AG20443 (cell line): ENCODE measurements around the gene MEI4.
"Not testable (repeated sequence)": the region's sequence is repeated elsewhere in the genome, so short reads cannot be mapped to it uniquely, and the experiment has no call there.

Source experiments
- DNase-seq: peaks from one replicate; pipeline ENCODE4 v3.0.0; 2012; ENCODE audit warnings: low spot score, mixed read lengths

The MEI4 gene

GRCh38 chr6:77652739-77653138 lies at the start of gene MEI4:
MEI4 (plus strand) TSS chr6:77653039; CDS start chr6:77690672, 37,633 bp downstream.
- DNase-seq: no peak

GRCh38 chr6:77604476-77604875 lies 48.4 kb upstream of the MEI4 start:
- no peak for DNase-seq

- no peak for DNase-seq
Measured at GRCh38 chr6:77607004-77607403, 45.8 kb upstream of the MEI4 start.

- DNase-seq: no peak
Measured at GRCh38 chr6:77609106-77609505, 43.7 kb upstream of the MEI4 start.

GRCh38 chr6:77619114-77619513 lies 33.7 kb upstream of the MEI4 start:
- no peak for DNase-seq

GRCh38 chr6:77620278-77620882 lies 32.5 kb upstream of the MEI4 start:
- no peak for DNase-seq

- DNase-seq: no peak
Measured at GRCh38 chr6:77624515-77624914, 28.3 kb upstream of the MEI4 start.

GRCh38 chr6:77626426-77626825 lies 26.4 kb upstream of the MEI4 start:
- DNase-seq: no peak

- no peak for DNase-seq
Measured at GRCh38 chr6:77630014-77630413, 22.8 kb upstream of the MEI4 start.

GRCh38 chr6:77633471-77633870 lies 19.4 kb upstream of the MEI4 start:
- no peak for DNase-seq

GRCh38 chr6:77633993-77634715 lies 18.7 kb upstream of the MEI4 start:
- DNase-seq: no peak

- no peak for DNase-seq
Measured at GRCh38 chr6:77638129-77638830, 14.6 kb upstream of the MEI4 start.

GRCh38 chr6:77644102-77644705 lies 8.6 kb upstream of the MEI4 start:
- no peak for DNase-seq

GRCh38 chr6:77650098-77650663 lies 2.7 kb upstream of the MEI4 start:
- peak; percentile 7 for DNase-seq

- DNase-seq: no peak
Measured at GRCh38 chr6:77653816-77654215, 977 bp downstream of the MEI4 start.

- not testable (repeated sequence) for DNase-seq
Measured at GRCh38 chr6:77655035-77655434, 2.2 kb downstream of the MEI4 start.

- DNase-seq: no peak
Measured at GRCh38 chr6:77656999-77657764, 4.3 kb downstream of the MEI4 start.

- DNase-seq: no peak
Measured at GRCh38 chr6:77666340-77666739, 13.5 kb downstream of the MEI4 start.

GRCh38 chr6:77666846-77667245 lies 14.0 kb downstream of the MEI4 start:
- DNase-seq: no peak

- DNase-seq: no peak
Measured at GRCh38 chr6:77669913-77670312, 17.1 kb downstream of the MEI4 start.

- no peak for DNase-seq
Measured at GRCh38 chr6:77674211-77674610, 21.4 kb downstream of the MEI4 start.

GRCh38 chr6:77678048-77678447 lies 25.2 kb downstream of the MEI4 start:
- no peak for DNase-seq
